ENCODE results near the gene CDH3.

DNA sequence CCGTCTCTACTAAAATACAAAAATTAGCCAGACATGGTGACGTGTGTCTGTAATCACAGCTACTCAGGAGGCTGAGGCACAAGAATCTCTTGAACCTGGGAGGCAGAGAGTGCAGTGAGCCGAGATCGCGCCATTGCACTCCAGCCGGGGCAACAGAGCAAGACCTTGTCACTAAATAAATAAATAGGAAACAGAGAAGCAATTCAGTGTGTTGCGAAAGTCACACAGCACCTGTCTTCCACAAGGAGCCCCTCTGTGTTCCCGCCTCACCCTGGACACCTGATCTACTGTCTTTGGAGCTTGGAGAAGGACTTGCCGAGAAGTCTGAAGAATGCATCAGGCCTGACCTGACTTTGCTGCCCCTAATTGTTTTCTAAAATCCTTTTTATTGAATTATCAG lies 88.5 kb downstream of the CDH3 start:
- TF ChIP-seq, protein P1, sequence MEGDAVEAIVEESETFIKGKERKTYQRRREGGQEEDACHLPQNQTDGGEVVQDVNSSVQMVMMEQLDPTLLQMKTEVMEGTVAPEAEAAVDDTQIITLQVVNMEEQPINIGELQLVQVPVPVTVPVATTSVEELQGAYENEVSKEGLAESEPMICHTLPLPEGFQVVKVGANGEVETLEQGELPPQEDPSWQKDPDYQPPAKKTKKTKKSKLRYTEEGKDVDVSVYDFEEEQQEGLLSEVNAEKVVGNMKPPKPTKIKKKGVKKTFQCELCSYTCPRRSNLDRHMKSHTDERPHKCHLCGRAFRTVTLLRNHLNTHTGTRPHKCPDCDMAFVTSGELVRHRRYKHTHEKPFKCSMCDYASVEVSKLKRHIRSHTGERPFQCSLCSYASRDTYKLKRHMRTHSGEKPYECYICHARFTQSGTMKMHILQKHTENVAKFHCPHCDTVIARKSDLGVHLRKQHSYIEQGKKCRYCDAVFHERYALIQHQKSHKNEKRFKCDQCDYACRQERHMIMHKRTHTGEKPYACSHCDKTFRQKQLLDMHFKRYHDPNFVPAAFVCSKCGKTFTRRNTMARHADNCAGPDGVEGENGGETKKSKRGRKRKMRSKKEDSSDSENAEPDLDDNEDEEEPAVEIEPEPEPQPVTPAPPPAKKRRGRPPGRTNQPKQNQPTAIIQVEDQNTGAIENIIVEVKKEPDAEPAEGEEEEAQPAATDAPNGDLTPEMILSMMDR (IDR thresholded peaks at IDR 0.05; ENCODE audit: control extremely low read depth in 1 of 3, insufficient read depth in 1 of 3, low read depth in 1 of 3, low read length in 3 of 3): no peak
- TF ChIP-seq KDM1A (IDR thresholded peaks at IDR 0.05; ENCODE audit: borderline replicate concordance, low read length) (no peak), POLR2A (IDR thresholded peaks at IDR 0.05; ENCODE audit: control extremely low read depth in 1 of 2, low read depth in 2 of 2, low read length in 2 of 2) (no peak), TCF12 (IDR thresholded peaks at IDR 0.05; ENCODE audit: low read depth, low read length) (no peak), TAF1 (IDR thresholded peaks at IDR 0.05; ENCODE audit: low read depth, low read length) (no peak), POLR2AphosphoS5 (IDR thresholded peaks at IDR 0.05; ENCODE audit: low read depth, low read length) (no peak), BRCA1 (IDR thresholded peaks at IDR 0.05; ENCODE audit: low read depth, low read length) (no peak), CHD1 (IDR thresholded peaks at IDR 0.05; ENCODE audit: low read depth, low read length) (no peak), MAFK (IDR thresholded peaks at IDR 0.05; ENCODE audit: low read depth, low read length) (no peak), EP300 (IDR thresholded peaks at IDR 0.05; ENCODE audit: borderline replicate concordance in 1 of 2, low read depth in 2 of 2, low read length in 2 of 2) (no peak), HDAC6 (IDR thresholded peaks at IDR 0.05; ENCODE audit: low read depth, low read length) (no peak), SRF (IDR thresholded peaks at IDR 0.05; ENCODE audit: low read depth, low read length) (no peak)
- TF ChIP-seq, protein P2, sequence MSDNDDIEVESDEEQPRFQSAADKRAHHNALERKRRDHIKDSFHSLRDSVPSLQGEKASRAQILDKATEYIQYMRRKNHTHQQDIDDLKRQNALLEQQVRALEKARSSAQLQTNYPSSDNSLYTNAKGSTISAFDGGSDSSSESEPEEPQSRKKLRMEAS (IDR thresholded peaks at IDR 0.05): no peak
- TF ChIP-seq, protein P3, sequence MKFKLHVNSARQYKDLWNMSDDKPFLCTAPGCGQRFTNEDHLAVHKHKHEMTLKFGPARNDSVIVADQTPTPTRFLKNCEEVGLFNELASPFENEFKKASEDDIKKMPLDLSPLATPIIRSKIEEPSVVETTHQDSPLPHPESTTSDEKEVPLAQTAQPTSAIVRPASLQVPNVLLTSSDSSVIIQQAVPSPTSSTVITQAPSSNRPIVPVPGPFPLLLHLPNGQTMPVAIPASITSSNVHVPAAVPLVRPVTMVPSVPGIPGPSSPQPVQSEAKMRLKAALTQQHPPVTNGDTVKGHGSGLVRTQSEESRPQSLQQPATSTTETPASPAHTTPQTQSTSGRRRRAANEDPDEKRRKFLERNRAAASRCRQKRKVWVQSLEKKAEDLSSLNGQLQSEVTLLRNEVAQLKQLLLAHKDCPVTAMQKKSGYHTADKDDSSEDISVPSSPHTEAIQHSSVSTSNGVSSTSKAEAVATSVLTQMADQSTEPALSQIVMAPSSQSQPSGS (IDR thresholded peaks at IDR 0.05; ENCODE audit: low read length): no peak
